Measurements from ENCODE around the gene FLVCR1.

The FLVCR1 gene

GRCh38 chr1:212916481-212917133, 58.5 kb downstream of the FLVCR1 start:
- peak; percentile 90 to 94 (median 92) for DNase-seq

- DNase-seq = no peak
These were observed 59.0 kb downstream of the FLVCR1 start for GRCh38 chr1:212917134-212917485.

- DNase-seq = no peak
These were observed 59.8 kb downstream of the FLVCR1 start for GRCh38 chr1:212917858-212918257.

- no peak for DNase-seq
These were observed 60.7 kb downstream of the FLVCR1 start for GRCh38 chr1:212918824-212919223.

- DNase-seq = no peak
These were observed 62.2 kb downstream of the FLVCR1 start for GRCh38 chr1:212920246-212920645.

- peak in 2 of 3 donors; percentile 22 to 34 for DNase-seq
These were observed 62.8 kb downstream of the FLVCR1 start for GRCh38 chr1:212920896-212921295.

- DNase-seq = peak; percentile 10 to 58 (median 54)
These were observed 63.9 kb downstream of the FLVCR1 start for GRCh38 chr1:212922016-212922415.

- DNase-seq = no peak
These were observed 68.3 kb downstream of the FLVCR1 start for GRCh38 chr1:212926372-212926771.

- DNase-seq = peak; percentile 64 to 80 (median 79)
These were observed 70.5 kb downstream of the FLVCR1 start for GRCh38 chr1:212928323-212929291.

GRCh38 chr1:212930986-212931678, 73.1 kb downstream of the FLVCR1 start:
- peak in 1 of 3 donors; percentile 16 for DNase-seq

GRCh38 chr1:212933815-212934471, 75.9 kb downstream of the FLVCR1 start:
- no peak for DNase-seq

GRCh38 chr1:212935387-212935981, 77.4 kb downstream of the FLVCR1 start:
- no peak for DNase-seq

- DNase-seq = no peak
These were observed 79.0 kb downstream of the FLVCR1 start for GRCh38 chr1:212937034-212937433.

GRCh38 chr1:212938846-212939245, 80.8 kb downstream of the FLVCR1 start:
- DNase-seq = no peak

GRCh38 chr1:212941452-212941851, 83.4 kb downstream of the FLVCR1 start:
- no peak for DNase-seq

- DNase-seq = no peak
These were observed 84.8 kb downstream of the FLVCR1 start for GRCh38 chr1:212942679-212943392.

- DNase-seq = no peak
These were observed 85.3 kb downstream of the FLVCR1 start for GRCh38 chr1:212943393-212943710.

- peak; percentile 20 to 63 (median 52) for DNase-seq
These were observed 86.3 kb downstream of the FLVCR1 start for GRCh38 chr1:212944229-212944901.

- no peak for DNase-seq
These were observed 87.0 kb downstream of the FLVCR1 start for GRCh38 chr1:212945056-212945455.

- no peak for DNase-seq
These were observed 87.5 kb downstream of the FLVCR1 start for GRCh38 chr1:212945463-212946160.

GRCh38 chr1:212946872-212947271, 88.8 kb downstream of the FLVCR1 start:
- DNase-seq = no peak

Data from suppressor macrophage treated with lipopolysaccharide for 1 hour (primary cell).